Stimulated activated CD4-positive, alpha-beta T cell treated with anti-CD3 and anti-CD28 coated beads, Interleukin-1b, Interleukin-23, amount 100 ng/mL, for 1 hour (primary cell): ENCODE measurements around the gene ABHD17C.

Source experiments
- DNase-seq, 2 donors: peaks; one replicate each; pipeline ENCODE4 v3.0.0-alpha.2; 2020; ENCODE audit warnings: low read depth in 2 of 2

The ABHD17C gene

DNA sequence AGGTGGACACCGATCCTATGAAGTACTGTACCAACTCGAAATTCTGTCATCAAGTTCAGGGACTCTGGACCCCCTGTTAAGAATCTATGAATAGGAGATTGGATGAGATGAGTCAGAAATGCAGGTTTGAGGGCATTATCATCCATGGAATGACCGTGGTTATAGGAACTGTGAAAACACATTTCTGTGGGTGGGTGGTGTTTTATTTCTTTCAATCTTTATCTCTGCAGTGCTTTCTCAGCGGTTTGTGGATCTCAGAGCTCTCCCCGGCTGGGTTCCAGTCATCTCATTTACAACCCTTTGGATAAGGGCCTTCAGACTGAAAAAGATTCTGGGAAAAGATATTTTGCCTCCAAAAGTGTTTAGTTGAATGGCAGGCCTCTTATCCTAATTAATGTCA, 5.4 kb upstream of the ABHD17C start:
- no peak for DNase-seq

GRCh38 chr15:80691575-80691974, 3.5 kb upstream of the ABHD17C start:
- DNase-seq: no peak

- DNase-seq: no peak
Measured at GRCh38 chr15:80693682-80694610, 1.2 kb upstream of the ABHD17C start.

- DNase-seq: no peak
Measured at GRCh38 chr15:80694611-80695098, 455 bp upstream of the ABHD17C start.

DNA sequence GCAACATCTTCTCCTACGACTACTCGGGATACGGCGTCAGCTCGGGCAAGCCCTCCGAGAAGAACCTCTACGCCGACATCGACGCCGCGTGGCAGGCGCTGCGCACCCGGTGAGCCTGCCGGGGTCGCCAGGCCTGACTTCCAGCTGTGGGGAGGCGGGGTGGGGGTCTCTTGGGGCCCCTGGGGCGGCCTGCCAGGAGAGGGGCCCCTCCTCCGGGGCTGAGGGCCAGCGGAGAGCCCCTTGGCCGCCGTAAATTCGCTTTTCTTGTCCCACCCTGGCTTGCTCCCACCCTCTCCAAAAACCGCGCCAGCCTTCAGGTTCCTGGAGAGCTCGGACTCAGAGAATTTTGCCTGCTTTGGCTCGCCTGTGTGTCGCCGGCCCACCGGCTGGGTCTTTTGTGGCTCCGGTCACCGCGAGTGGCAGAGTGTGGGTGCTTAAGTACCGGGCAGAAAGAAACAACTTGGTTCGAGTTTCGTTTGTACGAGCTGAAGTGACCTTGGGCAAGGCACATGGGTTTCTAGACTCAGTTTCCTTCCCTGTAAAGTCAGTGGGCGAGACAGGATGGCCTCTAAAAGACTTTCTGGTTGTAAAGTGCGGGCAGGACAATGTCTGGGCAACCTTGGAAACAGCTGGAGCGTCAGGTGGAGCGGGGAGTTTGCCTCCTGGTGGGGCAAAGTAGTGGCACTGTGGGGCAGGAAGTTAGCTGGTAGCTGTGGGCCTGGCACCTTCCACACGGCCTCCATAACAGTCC, 976 bp downstream of the ABHD17C start:
- no peak for DNase-seq

DNA sequence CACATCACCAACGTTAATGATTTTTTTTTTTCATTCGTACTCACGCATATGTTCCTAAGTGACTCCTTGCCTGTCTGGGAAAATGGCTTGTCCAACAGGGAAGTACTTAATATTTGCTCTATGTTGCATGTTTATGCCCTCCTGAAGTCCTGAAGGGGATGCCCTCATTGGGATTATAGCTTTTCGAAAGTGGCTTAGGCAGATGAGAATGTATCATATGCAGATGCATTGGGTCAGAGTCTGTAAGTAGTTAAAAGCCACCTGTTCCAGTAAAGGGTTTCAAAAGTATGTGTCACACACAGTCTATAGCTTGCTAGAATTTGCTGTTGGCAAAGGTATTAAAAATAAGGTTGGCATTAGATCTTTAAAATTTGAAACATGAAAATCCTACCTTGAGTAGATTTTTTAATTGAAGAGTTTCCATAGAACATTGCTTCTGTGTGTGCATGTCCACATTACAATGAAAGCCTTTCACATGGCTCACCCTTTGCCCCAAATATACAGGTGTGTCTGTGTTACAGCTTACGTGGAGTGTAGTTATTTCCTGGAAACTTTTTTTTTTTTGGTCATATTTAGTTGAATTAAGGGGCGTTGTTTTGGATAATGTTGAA, 2.1 kb downstream of the ABHD17C start:
- DNase-seq: no peak

DNA sequence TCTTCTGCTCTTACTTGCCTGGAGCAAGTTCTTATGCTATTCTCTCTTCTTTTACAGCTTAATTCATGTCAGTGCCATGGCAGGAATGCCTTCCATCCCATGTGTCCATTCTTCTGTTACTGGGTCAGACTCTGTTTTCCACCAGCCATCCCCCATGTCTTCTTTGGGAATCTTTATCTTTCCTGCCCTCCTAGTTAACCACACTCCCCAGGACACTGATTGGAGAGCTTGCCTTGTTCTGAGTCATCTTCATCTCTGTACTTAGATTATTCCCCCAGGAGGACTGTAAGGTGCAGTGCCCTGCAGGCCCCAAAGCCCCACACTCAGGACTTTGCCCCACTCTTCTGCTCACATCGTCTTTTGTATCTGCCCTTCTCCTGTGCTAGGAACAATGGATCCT, 3.6 kb downstream of the ABHD17C start:
- DNase-seq: no peak

DNA sequence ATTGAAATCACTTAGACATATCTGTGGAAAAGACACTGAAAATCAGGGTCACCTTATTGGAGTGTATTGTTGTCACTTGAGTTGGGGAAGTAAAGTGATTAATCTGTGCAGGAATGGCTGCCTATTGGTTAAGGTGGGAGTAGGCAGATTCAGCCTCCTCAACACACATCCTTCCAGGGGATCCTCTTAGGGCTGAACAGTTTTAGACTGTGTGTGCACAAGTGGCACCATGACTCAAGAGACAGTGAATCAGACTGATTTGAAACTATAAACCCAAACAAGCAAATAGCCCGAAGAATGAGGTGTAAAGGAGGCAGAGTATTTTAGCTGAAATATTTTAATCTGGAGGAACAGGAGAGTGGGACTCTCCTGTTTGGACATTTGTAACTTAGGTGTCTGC, 4.9 kb downstream of the ABHD17C start:
- no peak for DNase-seq

DNA sequence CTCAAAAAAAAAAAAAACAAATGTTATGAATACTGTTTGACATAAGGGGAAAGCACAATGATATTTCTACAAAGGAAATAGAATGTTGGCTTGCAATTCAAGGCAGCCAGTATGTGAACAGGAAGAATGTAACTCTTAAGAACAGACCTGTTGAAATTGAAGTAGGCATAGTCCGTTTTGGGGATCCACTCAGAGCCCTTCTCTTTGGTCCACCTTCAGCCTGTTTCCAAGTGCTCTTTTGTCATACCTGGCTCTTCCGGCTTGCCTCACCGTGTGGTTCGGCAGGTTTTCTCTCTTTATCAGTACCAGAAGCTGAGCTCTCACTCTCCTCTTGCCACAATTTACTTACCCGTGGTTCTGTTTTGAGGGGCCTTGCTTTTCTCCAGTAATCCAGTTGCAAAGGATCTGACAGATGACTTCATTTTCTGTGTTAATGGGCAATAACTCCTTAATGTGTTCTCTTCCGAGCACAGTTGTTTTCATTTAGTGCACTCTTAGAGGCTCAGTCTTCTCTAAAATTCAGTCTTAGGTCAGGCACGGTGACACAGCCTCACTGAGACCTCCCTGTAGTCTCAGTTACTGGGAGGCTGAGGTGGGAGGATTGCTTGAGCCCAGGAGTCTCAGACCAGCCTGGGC, 6.7 kb downstream of the ABHD17C start:
- DNase-seq: no peak

- DNase-seq: no peak
Measured at GRCh38 chr15:80703081-80703480, 8.0 kb downstream of the ABHD17C start.

DNA sequence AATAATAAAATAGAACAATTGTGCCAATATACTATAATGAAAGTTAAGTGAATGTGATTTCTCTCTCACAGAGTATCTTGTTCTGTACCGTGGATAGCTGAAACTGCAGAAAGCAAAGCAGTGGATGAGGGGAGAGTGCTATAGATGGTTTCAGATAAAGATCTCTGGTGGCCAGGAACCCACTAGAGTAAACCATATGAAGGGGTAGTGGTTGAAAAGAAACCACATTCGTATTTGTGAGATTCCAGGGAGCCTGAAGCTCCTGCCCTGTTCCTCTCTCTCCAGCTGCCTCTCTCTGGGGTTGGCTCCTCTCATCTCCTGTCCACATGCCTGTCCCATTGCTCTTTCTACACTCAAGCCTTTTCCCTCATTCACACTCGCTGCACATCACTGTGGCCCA, 8.9 kb downstream of the ABHD17C start:
- no peak for DNase-seq

DNA sequence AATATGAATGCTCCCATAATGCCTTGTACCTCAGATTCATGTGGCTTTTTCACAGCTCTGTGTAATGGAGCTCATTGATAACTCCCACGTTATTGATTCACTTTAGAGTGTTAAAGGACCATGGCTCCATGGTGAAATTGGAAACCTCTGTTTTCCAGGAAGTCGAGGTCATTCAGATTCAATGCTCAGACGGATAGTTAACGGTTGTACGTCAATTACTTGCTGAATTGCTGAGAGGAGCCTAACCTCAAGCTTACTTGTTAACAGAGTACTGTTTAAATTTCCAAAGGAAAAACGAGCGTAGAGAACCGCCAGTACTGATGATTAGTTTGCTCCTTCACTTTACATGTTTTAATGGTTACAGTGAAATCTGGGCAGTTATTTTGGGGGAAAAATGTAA, 11.1 kb downstream of the ABHD17C start:
- no peak for DNase-seq

GRCh38 chr15:80709542-80709941, 14.4 kb downstream of the ABHD17C start:
- no peak for DNase-seq

DNA sequence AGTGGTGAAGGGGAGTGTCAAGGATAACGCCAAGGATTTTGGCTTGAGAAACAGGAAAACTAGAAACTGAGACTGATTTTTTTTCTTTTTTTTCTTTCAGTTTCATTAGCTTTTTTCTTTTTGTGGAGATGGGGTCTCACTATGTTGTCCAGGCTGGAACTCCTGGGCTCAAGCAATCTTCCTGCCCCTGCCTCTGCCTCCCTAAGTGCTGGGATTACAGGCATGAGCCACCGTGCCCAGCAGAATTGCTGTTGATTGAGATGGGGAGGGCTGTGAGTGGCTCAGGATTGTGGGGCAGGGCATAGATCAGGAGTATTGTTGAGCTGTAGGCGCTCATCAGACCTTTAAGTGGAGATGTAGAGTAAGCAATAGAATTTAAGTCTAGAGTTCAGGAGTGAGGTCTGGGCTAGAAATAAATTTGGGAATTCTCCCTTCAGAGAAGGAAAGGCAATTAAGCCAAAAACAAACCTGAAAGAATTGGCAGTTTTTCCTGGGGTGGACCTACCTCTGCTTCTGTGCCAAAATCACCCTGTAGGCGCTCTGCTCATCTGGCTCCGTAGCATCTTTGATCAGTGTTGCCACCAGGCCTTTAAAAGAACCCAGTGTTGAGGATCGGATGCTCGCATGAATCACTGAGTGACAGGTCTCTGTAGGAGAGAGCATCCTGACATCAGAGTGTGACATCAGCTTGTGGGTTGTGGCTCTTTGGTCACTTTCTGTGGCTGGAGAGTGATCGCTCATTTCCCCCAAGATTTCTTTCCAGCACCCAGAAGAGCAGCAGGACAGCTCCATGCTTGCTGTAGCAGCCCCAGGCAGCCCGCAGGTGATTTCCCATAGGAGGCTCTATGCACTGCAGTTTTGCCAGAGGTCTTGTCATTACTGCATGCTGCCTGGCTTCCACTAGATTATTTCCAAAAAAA, 15.8 kb downstream of the ABHD17C start:
- no peak for DNase-seq

DNA sequence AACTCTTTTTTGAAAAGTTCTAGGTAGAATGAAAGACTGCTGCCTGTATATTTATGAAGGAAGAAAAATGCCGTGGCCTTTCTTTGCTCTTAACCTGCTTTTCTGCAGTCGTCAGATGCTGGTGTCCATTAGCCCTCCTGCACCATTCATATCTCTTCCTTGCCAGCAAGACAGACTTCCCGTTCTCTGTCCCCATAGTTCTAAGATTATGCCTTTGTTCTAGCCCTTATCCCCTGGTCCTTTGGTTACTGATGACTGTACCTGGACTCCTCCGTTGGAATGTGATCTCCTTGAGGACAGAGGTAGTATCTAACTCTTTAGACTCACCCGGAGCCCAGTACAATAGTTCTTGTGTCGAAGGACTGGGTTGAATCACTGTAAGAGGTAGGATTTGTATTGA, 16.8 kb downstream of the ABHD17C start:
- no peak for DNase-seq

DNA sequence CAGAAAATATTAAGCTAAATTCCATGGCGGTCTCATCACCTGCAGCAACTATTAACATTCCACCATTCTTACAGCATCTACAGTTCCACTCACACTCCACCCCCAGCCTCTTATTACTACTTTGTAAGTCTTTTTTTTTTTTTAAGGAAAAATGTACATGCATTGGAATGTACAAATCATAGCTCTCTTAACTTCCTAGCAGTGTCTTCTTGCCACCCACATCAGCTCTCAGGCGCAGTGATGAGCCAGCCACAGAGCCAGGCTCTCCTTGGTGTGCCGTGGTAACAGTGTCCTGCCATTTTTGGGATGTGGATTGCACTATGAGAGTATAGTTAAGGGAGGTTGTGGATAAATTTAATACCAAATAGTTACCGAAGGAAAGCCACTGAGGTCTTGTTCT, 17.8 kb downstream of the ABHD17C start:
- no peak for DNase-seq

GRCh38 chr15:80721476-80721875, 26.4 kb downstream of the ABHD17C start:
- DNase-seq: no peak

- DNase-seq: no peak
Measured at GRCh38 chr15:80722811-80723210, 27.7 kb downstream of the ABHD17C start.

DNA sequence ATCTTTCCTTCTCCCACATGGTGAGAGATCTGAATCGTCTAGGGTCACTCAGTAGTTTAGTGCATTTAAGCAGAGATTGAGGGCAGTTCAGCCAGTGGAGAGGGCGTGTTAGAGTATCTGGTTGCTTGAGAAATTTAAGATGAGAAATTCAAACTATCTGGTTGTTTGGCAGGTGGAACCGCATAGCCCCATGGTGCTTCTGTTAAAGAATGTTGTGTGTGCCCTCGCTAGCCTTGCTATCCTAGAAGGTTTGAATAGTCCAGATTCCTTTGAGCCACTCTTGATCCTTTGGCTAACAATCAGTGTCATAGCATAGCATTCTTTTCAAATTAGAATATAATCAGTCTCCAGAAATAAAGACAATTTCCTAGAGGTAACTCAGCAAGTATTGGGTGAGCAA, 32.1 kb downstream of the ABHD17C start:
- no peak for DNase-seq

DNA sequence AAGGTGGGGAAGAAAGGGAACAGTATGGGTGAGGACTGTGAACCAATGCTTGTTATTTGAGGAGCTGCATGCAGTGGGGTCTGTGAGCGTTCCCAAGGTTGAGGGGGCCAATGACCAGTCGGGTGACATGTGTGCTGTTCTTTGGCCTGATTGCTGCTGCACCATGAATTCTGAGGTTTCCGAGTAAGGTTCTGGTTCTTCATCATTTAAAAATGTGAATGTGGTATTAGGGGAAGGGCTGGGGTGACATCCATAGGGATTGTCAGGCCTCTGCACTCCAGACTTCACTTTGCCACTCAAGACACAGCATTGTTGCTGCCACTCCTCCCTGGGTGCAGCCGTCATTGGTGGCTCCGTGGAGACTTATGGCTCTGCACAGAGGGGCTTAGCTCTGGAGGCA, 32.5 kb downstream of the ABHD17C start:
- no peak for DNase-seq

GRCh38 chr15:80730387-80730786, 35.3 kb downstream of the ABHD17C start:
- DNase-seq: no peak
